ENCODE results near the gene MAML3.

The MAML3 gene

GRCh38 chr4:139774759-139775487 is 379.1 kb downstream of the MAML3 start:
- FAIRE-seq, result no peak

GRCh38 chr4:139773560-139774318 is 380.2 kb downstream of the MAML3 start:
- FAIRE-seq, result no peak

DNA sequence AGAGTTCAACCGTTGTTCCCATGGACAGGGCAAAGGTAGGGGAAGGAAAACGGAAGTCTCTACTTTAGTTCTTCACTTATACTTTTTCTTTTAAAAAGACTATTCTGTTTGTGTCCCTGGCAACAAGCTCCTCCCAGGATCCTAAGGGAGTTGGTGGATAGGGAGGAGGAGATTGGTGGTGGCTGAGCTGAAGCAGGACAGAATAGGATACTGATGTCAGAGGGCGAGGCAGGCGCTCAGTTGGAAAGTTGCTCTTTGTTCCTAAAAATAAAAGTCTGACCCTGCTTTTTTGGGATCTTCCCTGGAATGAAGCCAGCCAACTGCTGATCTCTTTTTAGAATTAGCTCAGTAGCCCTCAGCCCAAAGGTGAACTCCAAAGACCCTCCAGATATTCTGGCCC is 383.6 kb downstream of the MAML3 start:
- FAIRE-seq, result no peak

DNA sequence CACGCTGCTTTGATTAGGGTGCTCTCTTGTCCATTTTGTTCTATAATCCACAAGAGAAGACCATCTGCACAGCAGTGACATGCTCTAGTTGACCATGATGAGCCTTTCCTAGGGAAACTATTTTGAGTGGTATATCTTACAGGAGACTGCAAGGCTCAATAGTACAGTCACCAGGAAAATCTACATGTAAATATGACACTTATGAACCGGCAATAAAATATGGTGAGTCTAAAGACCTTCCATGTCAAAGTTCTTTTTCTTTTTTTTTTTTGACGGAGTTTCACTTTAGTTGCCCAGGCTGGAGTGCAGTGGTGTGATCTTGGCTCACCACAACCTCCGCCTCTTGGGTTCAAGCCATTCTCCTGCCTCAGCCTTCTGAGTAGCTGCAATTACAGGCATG is 384.6 kb downstream of the MAML3 start:
- FAIRE-seq, result no peak

DNA sequence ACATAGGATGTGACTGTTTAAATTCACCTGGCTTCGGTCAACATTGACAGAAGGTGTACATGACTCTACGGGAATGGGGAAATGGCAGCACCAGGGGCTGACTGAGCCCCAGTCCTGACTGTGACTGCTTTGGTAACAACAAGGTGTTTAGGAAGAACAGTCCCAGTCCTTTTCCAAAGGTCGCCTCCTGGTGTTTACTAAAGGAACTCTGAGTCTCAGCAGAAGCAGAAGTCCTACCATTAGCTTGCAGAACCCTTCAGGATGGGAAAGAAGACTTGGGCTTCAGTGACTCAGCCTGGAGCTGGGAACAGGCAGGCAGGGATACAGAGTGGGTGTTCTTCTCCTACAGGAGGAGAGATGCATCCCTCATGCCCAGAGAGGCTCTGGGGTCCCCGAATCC is 385.1 kb downstream of the MAML3 start:
- no peak for FAIRE-seq

- FAIRE-seq, result no peak
Observed at GRCh38 chr4:139768366-139768765, 385.6 kb downstream of the MAML3 start.

DNA sequence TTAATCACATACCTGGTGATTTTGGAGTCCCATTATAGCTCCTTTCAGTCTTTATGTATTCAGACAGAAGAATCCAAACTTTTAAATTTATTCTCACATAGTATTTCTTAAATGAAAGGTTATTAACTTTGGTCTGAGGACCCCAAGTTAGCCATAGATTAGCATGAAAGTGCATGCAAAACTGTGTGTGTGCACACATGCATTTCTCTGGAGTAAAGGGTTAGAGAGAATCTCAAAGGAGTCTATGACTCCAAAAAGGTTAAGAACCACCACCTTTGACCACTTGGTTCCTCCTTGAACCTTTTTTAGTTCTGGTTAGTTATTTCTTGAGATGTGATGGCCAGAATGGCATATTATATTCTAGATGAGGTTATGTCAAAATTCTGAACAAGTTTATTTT is 386.4 kb downstream of the MAML3 start:
- no peak for FAIRE-seq

DNA sequence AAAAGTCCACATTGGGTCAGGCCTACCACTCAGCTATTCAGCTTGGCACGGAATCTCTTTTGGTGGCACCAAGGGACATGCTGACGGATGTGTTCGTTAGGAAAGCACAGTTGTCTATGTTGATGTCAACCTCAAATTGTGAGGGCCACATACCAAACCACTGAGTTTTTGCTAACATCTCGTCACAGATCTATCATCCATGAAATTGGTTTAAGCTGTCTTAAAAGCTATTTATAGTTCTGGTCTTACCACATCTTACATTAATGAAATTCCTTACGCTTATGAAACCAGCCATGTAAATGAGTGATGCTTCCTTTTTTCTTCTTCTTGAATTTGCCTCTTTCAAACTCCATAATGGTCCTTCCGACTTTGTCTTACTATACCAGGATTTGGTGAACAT is 386.8 kb downstream of the MAML3 start:
- FAIRE-seq, result no peak

DNA sequence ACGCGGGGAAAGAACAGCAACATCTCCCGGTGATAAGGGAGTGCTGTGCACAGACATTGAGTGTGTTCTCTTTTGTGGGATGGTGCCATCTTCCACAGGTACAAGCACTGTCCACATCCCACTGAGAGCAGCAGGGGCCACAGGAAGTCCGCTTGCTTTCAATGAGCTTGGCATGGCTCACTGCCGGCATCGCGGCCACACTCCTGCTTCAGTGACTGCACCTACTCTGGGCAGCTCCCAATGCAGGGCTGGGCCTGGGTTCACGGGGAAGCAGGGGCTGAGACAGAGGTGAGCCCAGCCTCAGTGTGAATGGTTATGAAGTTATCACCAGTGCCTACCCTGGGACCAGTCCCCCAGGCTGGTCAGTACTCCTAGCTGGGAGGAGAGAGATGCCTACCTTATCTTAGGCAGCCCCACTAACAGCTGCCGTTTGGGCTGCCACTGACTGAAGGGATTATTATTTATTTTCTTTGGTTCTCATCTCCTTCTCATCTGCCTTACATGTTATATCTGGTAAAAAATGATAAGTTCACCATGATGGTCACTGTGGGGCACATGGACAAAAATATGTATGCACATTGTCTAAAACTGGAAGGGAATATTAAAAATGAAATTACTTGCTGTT is 389.2 kb downstream of the MAML3 start:
- no peak for FAIRE-seq

GRCh38 chr4:139764182-139764581 is 389.8 kb downstream of the MAML3 start:
- FAIRE-seq, result no peak

DNA sequence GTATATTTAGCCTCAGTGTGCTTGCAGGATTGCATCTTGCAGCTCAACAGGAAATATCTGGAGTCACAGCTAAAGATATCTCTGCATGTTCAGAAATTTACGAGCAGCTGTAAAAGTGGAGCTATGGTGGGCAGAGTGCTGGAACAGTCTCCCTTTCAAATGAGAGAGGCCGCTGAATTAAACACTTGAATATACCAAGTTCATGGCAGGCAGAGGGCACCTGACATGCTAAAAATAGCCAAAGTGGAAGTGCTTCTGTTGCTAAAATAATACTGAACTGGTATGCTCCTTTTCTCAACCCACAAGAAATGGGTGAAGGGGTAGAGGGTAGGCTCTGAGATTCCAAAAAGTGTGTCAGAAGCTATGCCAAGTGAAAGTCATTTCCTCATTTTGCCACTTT is 390.3 kb downstream of the MAML3 start:
- FAIRE-seq, result no peak

DNA sequence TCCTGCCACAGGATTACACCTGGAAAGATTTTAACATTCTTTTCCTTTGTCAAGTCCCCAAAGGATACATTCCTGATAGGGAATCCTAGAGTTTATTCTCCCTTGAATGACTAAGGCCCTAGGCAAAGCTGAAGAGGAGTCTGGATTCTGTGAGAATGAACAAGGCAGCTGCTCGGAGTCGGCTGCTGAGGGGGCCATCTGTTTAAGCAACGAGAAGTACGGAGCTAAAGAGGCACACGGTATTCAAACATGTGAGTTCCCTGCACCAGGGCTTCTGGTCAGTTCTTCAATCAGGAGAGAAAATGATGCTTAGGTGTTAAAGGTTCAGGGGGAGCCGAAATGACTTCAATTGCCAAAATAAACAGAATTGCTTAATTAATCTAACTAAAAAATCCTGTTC is 390.8 kb downstream of the MAML3 start:
- FAIRE-seq, result no peak

DNA sequence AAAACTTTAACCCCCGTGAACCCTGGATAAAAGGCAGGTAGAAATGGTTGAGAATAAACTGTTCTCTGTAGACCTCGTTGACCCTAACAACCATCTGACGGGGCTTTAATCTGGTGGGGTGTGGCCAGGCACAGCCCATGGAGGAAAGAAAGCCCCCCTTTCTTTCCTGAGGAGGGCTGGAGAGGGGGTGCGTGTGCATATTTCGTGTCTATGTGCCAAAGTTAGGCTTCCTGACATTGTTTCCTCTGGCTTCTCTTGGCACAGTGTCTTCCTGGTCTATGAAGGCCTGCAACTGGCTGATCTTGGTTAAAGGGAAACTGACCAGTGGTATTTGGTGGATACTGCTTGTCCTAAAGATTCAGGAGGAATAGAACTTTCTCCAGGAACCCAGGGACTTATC is 391.3 kb downstream of the MAML3 start:
- no peak for FAIRE-seq

DNA sequence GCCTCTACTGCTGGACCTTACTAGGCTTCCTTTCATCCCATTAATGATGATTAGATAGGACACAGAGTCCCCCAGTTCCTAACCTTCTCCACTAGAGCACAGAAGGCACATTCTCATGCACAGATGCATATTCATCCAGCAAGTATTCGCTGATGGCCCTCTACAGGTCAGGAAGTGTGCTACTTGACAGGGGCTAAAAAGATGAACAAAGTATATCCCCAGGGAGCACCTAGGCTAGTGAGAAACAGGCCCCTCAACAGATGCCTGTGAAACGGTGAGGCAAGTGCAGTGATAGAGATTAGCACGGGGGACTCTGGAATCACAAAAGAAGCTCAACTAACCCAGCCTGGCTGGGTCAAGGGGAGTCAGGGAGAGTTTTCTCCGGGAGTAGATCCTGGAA is 392.5 kb downstream of the MAML3 start:
- no peak for FAIRE-seq

DNA sequence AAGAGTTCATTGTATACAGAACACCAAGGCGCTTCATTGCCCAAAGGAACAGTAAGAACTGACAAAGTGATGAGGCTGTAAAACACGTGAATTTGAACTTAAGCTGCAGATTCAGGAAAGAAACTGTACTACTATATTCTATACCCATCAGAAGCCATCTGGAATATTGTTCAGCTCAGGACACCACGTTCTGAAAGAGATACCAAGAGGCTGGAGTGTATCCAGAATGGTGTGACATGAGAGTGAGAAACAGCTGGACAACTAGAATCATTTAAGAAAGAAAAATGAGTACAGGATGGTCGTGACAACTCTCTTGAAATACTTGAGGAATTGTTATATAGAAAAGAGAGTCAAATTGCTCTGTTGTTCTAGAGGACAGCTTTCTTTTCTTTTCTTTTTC is 393.4 kb downstream of the MAML3 start:
- FAIRE-seq, result no peak

GRCh38 chr4:139759097-139759496 is 394.9 kb downstream of the MAML3 start:
- FAIRE-seq, result no peak

DNA sequence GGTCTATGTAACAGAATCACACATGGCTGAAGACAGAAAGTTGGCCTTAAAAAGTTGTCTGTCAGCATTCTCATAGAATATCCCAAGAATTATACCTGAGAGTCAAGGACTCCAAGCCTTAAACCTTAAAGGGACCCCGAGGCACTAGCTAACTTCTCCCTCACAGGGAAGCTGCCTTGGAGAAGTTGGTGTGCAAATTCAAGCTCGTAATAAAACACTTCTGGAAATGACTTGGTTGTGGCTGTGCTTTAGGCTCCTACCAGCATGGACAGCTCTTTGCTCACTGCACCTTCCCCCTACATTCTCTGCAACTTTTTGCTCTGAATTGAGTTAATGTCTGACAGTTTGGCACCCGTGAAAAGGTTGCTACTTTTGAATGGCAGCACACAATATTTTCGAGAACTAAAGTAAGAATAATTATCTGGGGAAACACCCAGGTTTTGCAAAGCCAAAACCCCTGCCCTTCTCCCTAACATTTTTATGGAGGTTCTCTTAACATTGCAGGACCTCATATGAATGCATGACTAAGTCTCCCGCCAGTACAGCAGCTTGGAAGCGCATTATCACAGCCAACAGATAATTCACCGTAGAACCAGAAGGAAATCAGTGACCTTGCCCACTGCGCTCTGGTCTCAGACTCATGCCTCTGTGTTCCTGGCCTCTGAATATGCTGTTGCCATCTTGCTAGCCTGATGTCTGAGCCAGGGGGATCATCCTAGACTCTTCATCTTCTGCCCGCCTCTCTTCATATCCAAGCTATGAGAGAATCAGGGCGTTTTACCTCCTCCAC is 397.4 kb downstream of the MAML3 start:
- no peak for FAIRE-seq

DNA sequence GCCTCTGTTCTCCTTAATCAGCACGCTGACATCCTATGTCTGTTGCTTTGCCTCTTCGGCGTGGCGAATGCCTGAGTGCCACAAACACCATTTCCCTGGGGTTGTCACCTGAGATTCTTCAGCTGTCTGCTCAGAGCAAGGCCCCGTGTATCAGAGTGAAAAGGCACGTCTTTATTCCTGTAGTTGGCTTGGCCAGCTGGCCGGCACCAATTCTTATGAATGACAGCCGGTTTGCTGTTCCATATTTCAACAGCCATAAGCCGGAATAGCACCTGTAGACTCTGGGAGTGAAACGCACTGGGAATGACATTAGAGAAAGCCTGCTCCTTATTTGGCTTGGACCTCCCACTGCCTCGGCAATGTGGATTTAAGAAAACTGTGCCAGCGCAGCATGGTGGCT is 399.0 kb downstream of the MAML3 start:
- FAIRE-seq, result no peak

DNA sequence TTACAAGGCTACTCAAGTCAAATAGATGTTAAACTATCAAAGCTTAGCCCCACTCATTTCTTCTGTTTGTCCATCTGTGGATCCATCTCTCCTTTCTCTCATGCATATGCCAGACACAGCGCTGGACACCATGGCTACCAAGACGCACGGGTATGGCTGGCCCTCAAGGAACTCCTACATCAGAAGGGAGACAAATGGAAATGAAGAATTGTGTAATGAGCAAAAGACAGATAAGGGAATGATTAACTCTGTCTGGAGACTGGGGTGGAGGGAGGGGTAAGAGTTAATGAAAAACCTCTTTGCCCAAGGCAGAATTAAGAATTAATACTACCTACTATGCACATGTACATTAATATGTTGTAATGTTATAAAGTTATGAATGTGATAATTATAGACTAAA is 400.3 kb downstream of the MAML3 start:
- no peak for FAIRE-seq

- FAIRE-seq, result no peak
Observed at GRCh38 chr4:139749835-139750498, 404.0 kb downstream of the MAML3 start.

GRCh38 chr4:139749338-139749737 is 404.6 kb downstream of the MAML3 start:
- FAIRE-seq, result no peak

GRCh38 chr4:139746431-139747171 is 407.4 kb downstream of the MAML3 start:
- no peak for FAIRE-seq
